Activated CD4-positive, alpha-beta T cell treated with anti-CD3 and anti-CD28 coated beads for 1 hour (primary cell): ENCODE results near the gene SOHLH2.

Experiments used
- DNase-seq: peaks from one replicate; pipeline ENCODE4 v3.0.0-alpha.2; 2020

SOHLH2 gene

DNA sequence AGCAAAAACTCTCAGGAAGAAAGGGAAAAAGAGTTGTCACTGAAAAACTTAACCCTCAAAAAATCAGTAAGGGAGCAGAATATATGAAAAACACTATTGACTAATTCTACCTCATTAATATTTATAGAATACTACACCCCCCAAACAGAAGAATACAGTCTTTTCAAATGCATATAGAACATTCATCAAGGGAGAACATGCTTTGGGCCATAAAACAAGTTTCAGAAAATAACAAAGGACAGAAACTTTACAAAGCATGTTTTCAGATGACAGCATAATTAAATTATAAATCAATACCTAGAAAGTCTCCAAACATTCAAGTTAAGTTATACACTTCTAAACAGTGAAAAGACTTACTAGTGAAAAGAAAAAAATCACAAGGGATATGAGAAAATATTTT lies 30.5 kb downstream of the SOHLH2 start:
- DNase-seq, result no peak

DNA sequence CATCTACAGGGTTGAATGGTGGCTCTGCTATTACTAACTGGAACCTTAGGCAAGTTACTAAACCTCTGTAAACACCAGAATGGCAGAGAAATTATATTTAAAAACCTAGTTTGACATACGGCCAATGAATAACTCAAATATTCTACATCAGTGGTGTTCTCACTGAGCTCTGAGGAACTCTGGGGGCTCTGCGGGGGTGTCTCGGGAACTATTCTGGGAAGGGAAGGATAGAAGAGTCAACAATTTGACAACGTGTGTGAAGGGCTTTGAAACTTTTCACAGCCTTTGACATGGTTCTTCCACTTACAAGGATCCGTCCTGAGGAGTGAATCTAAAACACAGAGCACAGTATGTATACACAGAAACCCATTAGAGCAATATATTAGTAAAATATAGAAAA lies 38.7 kb downstream of the SOHLH2 start:
- no peak for DNase-seq

DNA sequence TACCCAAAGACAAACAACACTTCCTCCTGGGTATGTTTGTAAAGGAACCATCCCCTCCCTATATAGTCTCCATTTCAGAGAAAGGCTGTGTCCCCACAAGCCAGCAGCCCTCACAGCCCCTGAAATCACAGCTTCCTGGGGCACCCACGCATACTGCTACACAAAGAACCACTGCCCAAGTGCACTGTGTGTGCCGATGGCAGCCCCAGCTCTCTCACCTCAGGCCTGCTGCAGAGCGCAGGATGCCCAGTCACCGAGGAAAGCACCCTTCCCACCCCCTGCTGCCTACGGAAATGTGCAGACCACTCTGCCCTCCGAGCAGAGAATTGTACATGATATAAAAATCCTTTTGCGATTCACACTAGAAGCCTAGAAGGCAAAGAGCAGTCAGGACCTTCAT lies 39.4 kb downstream of the SOHLH2 start:
- DNase-seq, result no peak

DNA sequence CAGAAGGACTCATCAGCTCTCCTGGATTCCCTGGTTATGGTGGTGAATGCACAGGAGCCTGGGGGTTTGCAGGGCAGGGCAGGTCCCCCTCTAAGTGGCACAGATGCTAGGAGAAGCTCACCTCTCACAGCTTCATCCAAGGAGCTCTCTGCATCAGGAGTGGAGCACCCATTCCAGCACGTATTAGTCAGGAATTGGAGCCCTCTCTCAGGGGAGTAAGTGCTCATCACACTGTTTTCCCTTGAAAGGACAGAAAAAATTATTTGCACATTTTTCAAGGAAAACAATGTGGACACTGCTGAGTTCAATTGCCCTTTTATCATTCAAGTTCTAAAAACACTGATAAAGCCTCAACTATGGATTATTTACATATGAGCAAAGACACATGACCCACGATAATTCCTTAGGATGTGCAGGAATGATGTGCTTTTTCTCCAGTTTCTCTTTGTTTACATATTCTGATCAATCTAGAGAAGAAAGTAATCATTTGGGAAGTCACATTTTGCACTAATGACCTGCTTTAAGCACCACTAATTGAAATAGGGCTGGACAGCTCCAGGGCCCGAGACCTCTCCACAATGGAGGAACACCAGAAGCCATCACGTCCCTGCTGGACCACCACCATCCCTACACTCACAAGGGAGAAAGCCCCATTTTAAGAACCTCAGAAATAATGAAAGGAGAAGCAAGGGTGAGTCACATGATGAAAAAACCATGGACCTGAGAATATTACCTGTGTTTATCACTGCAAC lies 40.6 kb downstream of the SOHLH2 start:
- DNase-seq, result no peak

DNA sequence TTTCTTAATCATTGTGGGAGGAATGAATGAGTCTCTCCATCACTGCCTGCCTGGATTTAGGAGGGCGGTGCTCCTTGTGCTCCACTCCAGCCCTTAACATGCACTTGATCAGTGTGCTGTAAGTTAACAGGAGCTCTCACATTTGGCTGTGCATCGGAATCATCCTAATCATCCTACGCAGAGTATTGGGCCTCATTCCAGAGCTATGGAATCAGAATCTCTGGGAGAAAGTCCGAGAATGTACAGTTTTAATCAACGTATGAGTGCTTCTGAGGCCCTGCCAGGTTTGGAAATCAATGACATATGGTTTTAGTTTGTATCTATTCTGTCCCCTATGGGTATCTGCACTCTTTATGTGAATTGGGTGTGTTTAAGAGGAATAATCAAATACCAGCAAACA lies 48.3 kb downstream of the SOHLH2 start:
- DNase-seq, result no peak

DNA sequence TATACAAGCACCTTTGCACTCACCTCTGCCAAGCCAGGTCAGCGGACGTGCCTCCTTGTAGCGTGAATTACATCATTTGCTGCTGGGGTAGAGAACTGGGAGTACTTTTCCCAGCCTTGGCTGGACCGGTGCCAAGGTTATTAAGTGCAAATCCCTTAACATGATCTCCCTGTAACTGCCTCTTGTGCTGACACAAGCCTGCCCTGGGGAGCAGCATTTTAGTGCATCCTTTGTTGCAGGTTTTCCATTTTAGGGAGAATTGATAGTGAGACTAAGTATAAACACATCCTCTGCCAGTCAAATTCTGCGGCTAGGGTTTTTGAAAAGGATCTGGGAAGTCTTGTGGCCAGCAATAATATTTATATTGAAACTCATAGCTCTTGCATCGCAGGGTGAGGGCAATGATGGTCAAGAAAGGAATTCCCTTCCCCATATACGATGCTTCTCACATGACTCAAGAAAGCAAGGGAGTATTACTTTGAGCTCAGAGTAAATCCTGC lies 50.5 kb downstream of the SOHLH2 start:
- DNase-seq, result no peak

DNA sequence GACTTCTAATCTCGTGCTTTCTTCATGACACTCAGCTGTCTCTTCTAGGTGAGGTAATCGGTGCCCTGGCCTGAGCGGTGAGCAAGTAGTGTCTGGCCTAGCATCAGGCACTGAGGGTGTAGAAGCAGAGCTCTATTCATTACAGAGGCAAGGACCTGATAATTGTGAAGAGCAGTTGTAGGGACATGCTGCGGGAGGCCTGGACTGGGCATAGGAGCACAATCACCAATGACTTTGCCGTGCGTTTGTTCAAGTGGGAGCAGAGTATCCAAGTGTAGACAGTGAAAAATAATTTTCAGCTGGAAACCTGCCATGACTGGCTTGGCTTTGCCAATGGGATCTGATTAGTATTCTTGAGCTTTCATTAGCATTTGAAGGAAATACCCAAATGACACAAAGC lies 51.1 kb downstream of the SOHLH2 start:
- no peak for DNase-seq

DNA sequence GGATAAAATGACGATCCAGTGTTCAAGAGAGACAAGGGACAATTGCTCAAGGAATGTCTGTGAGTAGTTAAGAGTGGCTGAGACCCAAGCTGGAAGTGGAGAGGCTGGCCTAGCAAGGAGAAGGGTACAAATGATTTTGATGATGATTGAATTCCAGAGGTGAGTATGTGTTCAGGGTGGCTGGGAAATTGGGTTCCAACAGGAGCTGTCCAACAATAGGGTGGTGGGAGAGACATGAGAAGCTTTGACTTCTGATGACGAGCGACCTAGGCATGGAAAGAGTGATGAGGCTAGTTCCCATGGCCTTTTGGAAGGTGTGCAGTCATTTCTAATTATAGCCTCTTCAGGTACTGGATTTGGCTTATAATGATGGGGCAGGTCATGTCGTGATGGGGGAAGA lies 54.1 kb downstream of the SOHLH2 start:
- no peak for DNase-seq

DNA sequence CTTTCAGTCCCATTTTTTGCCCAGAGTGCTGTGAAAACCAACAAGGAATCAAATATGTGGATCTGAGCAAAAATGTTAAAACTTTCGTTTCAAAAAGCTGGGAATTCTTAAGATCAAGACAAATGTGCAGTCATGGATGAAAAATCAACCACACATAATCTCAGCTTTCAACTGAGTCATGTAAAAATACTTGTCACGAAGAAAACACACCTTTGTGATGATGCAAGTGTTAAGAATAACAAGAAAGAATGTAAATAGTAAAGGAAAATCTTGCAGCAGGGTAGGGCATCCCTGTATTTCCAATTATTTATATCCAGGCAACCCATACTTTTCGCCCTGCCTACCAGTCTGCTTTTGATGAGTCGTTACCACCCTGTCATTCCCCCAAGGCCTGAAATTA lies 55.7 kb downstream of the SOHLH2 start:
- DNase-seq, result no peak

DNA sequence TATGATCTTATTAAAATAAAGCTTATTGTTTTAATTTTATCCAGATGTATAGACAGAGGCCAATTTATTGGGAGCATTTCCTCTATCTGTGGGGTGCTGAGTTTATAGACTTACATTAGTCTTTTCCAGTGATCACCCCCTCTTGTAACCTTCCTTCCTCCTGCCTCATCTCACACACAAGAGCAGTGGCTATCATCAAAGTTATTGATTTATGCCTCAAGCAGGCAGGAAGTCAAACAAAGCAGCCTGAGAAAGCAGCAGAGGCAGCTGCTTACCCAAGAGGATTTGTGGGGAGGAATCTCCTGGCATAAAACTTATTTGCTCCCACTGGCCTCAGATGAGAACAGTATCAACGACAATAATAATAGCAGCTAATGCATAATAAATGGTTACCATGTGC lies 56.9 kb downstream of the SOHLH2 start:
- no peak for DNase-seq

DNA sequence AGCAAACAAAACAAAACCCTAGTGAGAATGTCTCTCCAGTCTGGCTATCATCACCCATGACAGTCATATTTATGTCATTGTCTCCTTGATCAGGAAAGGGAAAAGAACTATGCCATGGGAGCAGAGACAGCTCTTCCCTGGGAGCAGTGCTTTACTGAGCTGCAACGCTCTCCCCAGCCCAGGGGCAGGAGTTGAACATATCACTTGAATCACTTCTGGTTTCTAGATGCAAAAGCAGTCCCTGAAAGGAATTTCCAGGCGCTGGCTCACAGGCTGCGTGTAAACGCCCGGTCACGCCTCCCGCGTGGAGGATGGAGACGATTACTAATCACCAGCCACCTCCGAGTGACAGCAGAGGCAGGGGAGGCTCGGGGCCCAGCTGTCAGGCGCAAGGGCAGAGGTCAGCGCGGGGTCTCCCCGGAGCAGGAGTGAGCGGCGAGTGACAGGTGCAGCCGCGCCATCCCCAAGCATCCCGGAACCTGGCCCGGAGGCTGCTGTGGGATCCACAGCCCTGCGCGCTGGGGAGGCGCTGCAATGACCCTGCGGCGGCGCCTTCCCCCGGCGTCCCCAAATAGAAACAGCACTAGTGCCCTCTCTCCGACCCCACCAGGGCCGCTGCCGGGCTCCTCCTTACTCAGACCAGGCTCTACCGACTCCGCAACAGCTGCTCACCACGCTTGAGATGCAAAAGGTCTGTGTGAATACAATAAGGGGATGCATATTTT lies 59.6 kb downstream of the SOHLH2 start:
- no peak for DNase-seq

DNA sequence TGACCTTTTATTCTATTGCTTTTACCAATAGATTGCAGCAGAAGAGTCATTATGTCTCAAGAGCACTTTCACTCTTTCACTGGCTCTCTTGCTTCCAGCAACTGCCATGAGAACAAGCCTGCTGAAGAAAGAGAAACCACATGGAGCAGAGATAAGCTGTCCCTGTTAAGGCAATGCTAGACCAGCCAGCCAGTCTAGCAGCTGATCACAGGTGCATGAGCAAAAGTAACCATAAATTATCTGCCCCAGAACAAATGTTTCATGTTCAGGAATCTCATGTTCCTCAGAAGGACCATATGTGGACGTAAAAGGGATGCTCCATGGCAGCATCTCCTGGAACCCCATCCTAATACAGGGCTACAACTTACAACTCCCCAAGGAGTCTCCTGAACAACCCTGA lies 62.8 kb downstream of the SOHLH2 start:
- DNase-seq, result no peak

DNA sequence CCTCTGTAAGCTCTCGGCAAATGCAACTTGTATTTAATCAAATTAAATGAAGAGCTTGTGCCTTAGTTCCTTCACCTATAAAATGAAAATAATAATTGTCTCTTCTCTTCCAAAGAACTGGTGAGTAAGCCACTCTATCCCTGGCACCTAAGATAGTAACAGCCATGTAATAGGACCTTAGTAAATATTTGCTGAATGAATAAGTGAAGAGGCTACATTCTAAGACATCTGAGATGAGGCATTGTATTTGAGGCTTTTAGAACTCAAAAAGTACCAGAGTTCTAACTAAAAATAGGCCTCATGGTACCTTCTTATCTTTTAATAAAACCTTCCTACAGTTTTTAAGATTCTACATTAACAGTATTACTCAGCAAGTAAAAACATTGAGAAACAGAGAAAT lies 65.9 kb downstream of the SOHLH2 start:
- no peak for DNase-seq

DNA sequence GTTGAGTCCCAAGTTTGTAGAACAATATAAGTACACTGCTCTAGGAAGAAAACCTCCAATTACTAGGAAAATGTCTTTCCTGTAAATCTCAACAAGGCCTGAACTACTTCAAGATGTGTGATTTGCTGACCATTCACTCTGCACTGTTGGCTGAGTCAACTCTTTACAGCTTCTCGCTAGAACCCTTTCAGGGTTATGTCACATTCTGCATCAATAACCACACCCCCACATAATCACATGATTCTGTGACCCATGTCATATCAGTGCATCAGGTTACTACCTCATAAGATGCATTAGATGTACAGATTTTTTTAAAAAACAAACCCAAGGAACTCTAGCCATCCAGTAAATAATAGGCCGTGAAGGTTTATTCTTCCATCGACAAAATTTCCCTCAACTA lies 67.0 kb downstream of the SOHLH2 start:
- no peak for DNase-seq

DNA sequence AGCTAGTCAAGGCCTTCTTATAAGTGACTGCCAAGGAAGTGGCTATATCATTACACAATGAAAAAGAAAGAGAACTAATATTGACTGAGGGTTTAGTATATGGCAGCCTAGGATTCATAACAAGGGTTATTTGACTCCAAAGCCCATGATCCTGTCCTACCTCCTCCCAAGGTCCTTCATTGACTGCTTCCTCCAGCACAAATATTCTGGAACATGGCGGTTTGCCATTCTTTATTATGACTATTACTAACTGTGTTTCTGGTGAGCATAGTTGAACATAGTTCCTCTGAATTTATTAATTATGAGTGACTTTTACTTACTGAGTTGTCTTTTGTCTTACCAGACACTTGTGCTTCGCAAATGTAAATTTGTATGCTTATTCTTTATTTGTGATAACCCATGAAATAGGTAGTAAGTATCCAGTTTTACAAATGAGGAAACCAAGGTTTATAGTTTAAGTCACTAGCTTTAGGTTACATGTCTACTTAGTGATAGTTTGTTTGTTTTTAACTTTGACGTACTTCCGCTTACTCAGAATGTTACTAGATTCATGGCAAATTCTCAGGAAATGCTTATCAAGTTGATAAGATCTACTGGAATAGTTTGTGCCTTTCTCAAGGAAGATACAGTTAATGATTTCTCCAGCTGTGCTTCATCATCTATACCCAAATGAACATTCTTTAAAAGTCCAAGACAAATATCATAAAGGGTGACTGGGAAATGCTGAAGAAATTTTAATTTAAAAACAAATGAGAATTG lies 67.7 kb downstream of the SOHLH2 start:
- DNase-seq, result no peak

DNA sequence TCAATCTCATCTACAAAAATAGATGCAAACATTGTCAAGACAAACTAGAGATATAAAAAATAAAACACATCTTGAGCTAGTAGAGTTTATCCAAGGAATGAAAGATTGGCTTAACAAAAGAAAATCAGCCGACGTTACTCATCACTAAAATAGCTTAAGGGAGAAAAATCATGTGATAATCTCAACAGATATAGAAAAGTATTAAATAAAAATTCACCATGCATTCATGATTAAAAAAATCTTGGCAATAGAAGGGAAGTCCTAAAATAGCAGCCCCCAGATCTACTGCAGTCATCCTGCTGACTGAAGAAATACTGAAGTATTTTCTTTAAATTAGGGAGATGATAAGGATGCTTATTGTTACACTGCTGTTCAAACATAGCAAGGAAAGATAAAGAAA lies 70.6 kb downstream of the SOHLH2 start:
- no peak for DNase-seq

DNA sequence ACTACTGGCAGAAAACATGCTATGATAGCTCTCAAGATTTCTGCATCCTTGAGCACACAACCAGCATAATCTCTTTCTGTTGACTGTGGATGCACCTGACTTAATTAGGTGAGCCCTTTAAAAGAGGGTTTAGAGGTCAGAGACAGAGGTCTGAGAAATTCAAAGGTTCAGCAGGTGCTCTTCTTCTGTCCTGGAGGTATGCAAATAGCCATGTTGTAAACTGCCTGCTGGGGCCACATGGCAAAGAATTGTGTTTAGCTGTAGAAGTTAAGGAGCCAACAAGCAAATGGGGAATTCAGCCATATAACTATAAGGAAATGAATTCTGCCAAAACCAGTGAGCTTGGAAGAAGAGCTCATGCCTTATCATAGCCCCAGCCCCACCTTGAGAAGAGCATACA lies 71.6 kb downstream of the SOHLH2 start:
- no peak for DNase-seq

DNA sequence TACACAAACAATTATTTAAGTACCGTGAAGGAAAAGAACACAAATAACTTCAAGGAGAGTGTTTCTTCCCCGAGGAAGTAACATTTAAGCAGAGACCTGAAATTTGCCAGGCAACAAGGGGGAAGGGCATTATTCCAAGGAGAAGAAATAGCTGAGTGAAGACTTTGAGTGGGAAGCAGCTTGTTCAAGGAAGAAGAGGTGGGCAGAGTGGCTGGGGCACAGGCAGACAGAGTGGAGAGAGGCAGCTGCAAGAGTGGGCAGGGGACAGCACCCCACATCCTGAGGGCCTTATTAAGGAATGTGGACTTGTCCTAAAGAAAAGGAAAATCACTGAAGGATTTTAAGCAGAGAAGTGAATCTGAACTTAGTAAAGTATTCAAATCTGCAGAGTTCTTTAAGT lies 78.5 kb downstream of the SOHLH2 start:
- no peak for DNase-seq

DNA sequence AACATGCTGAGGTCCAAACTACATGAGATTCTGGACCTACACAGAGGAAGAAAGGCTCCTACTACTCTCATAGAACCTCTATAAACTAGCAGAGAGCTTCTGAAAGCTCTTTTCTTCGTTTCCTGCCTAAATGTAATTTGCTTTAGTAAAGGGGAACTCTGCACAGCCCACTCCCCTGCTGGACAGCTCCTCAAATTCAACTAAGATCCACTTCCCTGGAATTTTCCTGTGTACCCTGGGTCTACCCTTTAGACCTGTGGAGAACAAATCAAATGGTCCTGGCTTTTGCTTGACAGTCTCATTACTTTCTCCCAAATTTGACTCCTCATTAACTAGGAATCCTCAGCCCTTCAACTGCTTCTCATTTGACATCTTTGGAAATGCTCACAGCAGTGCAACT lies 79.7 kb downstream of the SOHLH2 start:
- no peak for DNase-seq

DNA sequence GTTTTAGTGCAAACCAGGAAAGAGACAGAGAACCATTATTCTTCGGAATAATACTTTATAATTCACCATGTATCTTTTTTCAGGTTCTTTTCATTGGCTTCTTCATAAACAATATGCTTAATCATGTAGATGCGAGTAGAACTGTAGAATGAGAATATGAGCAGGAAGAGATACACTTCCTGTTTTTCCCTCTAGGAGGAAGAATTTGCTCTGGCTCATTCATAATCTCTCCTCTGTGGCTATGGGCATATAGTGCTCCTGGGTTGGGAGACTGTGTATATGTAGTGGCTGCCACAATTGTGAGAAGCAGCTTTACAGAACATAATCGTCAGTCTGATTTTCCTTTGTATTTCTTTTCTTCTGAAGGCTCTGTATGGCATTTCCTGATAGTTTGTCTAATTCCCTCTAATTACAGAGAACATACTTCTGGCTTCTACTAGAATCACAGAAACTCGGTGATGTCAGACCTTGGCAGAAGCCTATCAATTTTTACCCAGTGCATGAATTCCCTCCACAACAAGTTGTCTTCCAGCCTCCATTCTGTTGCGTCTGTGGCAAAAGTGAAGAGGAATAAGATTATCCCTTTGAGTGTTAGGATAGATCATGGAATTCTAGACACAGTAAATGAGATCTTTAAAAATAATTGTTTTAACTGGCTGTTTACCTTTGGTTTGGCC lies 80.3 kb downstream of the SOHLH2 start:
- no peak for DNase-seq

DNA sequence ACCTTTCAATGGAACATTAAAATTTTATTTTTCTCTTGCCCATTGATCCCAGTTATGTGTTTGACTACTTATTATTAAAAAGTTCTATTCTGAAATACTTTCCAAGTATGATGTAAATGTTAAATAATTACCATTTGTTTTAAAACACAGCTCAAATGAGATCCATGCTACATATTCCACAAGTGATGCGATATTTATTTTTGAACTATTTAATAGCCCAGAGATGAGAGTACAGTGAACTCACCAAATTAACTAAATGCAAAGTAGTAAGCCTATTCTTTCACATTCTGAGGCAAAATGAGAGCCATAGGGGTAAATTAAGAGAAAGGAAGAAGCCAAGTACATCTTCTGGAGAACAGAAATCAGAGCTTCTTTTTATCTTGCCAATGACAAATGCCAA lies 82.0 kb downstream of the SOHLH2 start:
- DNase-seq, result no peak

DNA sequence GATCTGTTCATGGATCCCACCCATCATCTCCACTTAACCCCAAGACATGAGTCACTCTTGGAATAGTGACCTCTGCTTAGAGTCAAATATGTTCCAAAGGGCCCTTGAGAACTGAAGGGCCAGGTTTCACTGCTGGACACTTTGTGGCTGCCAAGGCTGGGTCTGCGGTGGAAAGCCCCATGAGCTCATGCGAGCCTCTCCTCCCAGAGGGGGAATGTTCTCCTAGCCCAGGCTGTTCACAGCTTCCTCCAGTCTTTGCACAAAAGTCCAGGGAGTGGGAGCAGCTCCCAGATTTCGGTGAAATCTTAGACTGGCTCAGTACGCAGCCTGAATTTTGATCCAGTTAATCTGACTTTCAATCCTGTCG lies 82.4 kb downstream of the SOHLH2 start:
- DNase-seq, result no peak

DNA sequence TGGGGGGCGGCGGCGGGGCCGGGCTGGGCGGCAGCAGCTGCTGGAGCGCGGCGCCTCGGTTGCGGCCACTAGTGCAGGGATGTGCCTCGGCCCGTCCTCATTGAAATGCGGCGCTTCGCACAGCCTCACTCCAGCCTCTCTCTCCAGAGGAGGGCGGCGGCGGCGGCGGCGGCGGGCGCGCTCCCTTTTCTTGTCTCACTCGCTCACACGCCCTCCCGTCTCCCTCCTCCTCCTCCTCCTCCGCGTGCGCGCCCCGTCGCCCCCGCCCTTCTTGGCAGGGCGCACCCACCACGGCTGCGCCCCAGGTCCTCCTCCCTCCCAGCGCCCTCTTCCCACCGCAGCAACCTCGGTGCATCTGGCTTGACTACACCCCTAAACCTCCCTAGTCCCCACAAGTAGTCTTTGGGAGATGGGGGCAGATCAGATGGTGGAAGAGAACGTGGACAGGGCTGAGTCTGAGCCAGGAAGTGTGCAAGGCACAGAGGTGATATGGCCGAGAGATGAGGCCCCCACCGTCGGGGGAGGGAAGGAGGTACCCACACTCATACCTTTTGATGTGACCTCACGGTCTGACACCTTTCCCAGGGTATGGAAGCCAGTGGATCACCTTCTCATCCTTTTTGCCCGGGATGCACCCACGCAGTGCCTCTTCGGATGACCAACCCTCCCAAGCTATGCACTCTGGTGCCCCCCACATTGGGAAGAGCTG lies 83.0 kb downstream of the SOHLH2 start, which contains the start of gene DCLK1:
TSS of gene DCLK1 (minus strand) at position 161 of the 709 bp plus-strand sequence.
- DNase-seq, result no peak
